ENCODE measurements around the gene ZNF768. TPM values are rescaled to one million over a fixed set of nuclear protein-coding genes. Genes with fewer than 3 reads are reported as not detected.

The ZNF768 gene
- polyA plus RNA-seq, 1 experiment, result 9.8 TPM

DNA sequence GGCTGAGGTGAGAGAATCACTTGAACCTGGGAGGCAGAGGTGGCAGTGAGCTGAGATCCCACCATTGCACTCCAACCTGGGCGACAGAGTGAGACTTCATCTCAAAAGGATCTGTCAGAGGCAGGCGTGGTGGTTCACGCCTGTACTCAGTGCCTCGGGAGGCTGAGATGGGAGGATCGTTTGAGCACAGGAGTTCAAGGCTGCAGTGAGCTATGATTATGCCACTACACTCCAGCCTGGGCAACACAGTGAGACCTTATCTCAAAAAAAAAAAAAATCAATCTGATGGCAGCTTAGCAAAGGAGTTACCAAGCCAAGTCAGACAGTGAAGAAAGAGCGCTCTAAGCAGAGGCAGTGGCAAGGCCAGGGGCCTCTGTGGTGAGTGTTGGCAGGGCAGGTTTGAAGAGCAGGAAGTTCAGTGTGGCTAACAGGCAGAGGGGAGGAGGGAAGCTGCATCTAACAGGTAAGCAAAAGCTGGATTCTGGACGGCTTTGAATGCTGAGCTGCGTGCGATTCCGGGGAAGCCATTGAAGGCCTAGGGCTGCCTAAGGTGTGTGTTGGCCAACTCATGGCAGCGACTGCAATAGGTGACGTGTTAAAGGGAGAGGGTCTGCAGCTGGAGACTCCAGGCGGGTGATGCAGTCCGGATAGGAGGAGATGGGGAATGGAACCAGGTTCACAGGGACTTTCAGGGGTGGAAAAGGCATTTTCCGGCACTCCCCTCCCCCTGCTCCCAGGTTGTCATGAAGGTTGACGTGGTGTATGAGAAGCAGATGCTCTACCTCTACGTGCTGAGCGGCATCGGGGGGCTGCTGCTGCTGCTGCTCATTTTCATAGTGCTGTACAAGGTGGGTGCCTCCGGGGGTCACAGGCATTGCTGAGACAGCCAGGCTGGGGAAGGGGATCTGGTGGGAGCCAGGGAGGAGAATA, 7.0 kb downstream of the ZNF768 start:
- DNase-seq (ENCODE audit: low read depth, low spot score), result no peak
- Histone ChIP-seq H3K27ac (ENCODE audit: low read depth, low read length) (no peak overlapping the region), H3K27me3 (ENCODE audit: control insufficient read depth, insufficient read depth, low read length) (peaks cover 6% of the 10 kb centered on the region), H3K9me3 (ENCODE audit: control insufficient read depth, insufficient read depth, low read length) (no peaks in the 10 kb centered on the region; the same call in 1 of the 2 replicates), H3K4me3 (ENCODE audit: low read depth, low read length) (no peak overlapping the region)
- CTCF ChIA-PET, result no interaction called here
- POLR2A ChIA-PET, result no interaction called here
- TF ChIP-seq, protein P1, sequence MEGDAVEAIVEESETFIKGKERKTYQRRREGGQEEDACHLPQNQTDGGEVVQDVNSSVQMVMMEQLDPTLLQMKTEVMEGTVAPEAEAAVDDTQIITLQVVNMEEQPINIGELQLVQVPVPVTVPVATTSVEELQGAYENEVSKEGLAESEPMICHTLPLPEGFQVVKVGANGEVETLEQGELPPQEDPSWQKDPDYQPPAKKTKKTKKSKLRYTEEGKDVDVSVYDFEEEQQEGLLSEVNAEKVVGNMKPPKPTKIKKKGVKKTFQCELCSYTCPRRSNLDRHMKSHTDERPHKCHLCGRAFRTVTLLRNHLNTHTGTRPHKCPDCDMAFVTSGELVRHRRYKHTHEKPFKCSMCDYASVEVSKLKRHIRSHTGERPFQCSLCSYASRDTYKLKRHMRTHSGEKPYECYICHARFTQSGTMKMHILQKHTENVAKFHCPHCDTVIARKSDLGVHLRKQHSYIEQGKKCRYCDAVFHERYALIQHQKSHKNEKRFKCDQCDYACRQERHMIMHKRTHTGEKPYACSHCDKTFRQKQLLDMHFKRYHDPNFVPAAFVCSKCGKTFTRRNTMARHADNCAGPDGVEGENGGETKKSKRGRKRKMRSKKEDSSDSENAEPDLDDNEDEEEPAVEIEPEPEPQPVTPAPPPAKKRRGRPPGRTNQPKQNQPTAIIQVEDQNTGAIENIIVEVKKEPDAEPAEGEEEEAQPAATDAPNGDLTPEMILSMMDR (IDR thresholded peaks at IDR 0.05; ENCODE audit: low read depth, low read length), result no peak

DNA sequence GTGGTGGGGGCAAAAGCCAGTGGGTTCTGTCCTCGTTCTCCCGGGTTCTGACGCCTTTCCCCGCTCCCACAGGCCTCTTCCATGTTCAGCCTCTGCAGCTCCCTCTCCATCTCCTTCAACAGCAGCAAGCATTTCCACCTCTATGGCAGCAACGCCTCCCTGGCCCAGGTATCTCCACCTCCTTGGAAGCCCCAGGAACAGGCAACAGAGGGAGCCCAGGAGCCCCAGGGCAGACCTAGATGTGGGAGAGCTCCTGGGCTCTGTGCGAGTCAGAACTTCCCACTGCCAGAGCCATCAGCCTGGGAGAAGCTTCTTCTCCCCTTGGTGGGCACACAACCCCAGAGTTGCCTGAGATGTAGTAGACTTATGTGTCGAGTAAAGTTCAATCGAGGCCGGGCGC, 7.8 kb downstream of the ZNF768 start:
- Histone ChIP-seq H3K27me3 (ENCODE audit: control insufficient read depth, insufficient read depth, low read length) (peaks cover 6% of the 10 kb centered on the region), H3K4me3 (ENCODE audit: low read depth, low read length) (no peak overlapping the region), H3K9me3 (ENCODE audit: control insufficient read depth, insufficient read depth, low read length) (no peaks in the 10 kb centered on the region), H3K27ac (ENCODE audit: low read depth, low read length) (no peak overlapping the region)
- CTCF ChIA-PET, result no interaction called here
- TF ChIP-seq, protein P1 (IDR thresholded peaks at IDR 0.05; ENCODE audit: low read depth, low read length), result no peak
- no peak for DNase-seq (ENCODE audit: low read depth, low spot score)
- POLR2A ChIA-PET, result no interaction called here

DNA sequence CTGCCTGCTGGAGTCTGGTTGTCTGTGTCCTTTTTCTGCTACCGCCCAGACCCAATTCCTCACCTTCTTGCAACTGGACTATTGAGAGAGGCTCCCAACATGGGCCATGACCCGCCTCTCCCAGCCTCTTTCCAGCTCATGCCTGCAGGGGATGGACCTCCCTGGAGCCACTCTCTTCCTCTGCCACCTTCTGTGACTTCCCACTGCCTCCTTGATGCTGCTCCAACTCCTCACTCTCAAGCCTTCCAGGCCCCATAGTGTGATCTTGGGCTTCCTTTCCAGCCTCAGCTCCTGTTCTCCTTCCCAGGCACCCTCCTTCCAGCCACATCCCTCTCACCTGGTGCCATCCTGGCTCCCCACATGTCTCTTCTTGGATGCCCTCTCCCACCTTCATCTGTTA, 11.1 kb downstream of the ZNF768 start:
- POLR2A ChIA-PET, result no interaction called here
- H3K27me3 ChIP-seq (ENCODE audit: control insufficient read depth, insufficient read depth, low read length), result peaks cover 13% of the 10 kb centered on the region
- CTCF ChIA-PET, result no interaction called here
- no peak overlapping the region for H3K4me3 ChIP-seq (ENCODE audit: low read depth, low read length)
- H3K9me3 ChIP-seq (ENCODE audit: control insufficient read depth, insufficient read depth, low read length), result no peaks in the 10 kb centered on the region
- no peak overlapping the region for H3K27ac ChIP-seq (ENCODE audit: low read depth, low read length)
- DNase-seq (ENCODE audit: low read depth, low spot score), result no peak
- TF ChIP-seq, protein P1 (IDR thresholded peaks at IDR 0.05; ENCODE audit: low read depth, low read length), result no peak

DNA sequence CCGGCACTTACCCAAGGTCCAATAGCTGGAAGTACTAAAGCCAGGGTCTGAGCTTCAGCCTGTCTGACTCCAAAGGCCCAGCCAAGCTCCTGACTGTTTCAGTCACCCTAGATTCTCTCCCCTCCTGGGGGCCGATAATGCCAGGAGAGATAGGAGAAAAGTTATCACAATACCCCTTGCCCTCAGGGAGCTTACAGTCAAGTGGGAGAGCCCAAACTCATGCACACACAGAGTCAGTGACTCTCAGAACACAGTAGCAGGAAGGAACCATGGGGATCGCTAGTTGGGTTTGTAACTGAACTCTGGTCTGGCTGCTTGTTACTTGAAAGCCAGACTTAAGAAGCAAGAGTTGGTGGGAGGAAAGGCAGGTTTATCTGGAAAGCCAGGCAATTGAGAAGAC, 14.9 kb downstream of the ZNF768 start:
- Histone ChIP-seq H3K27me3 (ENCODE audit: control insufficient read depth, insufficient read depth, low read length) (peaks cover 12% of the 10 kb centered on the region), H3K4me3 (ENCODE audit: low read depth, low read length) (no peak overlapping the region), H3K9me3 (ENCODE audit: control insufficient read depth, insufficient read depth, low read length) (no peaks in the 10 kb centered on the region), H3K27ac (ENCODE audit: low read depth, low read length) (no peak overlapping the region)
- TF ChIP-seq, protein P1 (IDR thresholded peaks at IDR 0.05; ENCODE audit: low read depth, low read length), result no peak
- ChIA-PET POLR2A (no interaction called here), CTCF (interaction anchor here (1.0 kb wide), 1 partner anchor 62 kb away, joined by 3 read pairs; no protein-coding TSS in a partner anchor)
- no peak for DNase-seq (ENCODE audit: low read depth, low spot score)

DNA sequence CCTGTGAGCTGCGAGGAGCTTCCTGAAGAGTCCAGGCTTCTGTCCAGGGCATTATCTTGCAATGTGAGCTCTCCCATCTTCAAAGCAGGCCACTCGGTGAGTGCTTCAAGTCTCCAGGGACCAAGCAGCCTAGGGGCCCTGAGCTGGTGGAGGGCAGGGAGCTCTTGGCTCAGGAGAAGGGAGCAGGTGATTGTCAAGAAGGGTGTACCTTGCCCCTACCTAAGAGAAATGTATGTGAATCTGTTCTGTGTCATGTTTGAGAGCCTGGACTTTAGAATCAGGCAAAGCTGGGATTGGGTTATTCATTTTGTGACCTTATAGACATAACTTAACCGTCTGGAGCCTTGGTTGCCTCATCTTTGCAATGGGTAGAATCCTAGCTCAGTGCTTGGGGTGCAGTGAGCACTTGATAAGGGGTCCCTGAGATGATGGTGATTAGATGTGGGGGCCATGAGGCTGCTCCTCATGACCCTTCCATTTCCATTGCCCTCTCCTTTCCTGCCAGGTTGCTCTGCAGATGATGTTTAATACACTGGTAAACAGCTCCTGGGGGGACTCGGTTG, 15.9 kb downstream of the ZNF768 start:
- TF ChIP-seq, protein P1 (IDR thresholded peaks at IDR 0.05; ENCODE audit: low read depth, low read length), result no peak
- CTCF ChIA-PET, result interaction anchor here (1.0 kb wide), 1 partner anchor 61 kb away, joined by 3 read pairs; no protein-coding TSS in a partner anchor

More for the DNA sequence above, 15.9 kb downstream of the ZNF768 start:
- no peak for DNase-seq (ENCODE audit: low read depth, low spot score)
- no peak overlapping the region for H3K27ac ChIP-seq (ENCODE audit: low read depth, low read length)
- H3K4me3 ChIP-seq (ENCODE audit: low read depth, low read length), result no peak overlapping the region
- peaks cover 11% of the 10 kb centered on the region for H3K27me3 ChIP-seq (ENCODE audit: control insufficient read depth, insufficient read depth, low read length)
- POLR2A ChIA-PET, result no interaction called here
- no peaks in the 10 kb centered on the region for H3K9me3 ChIP-seq (ENCODE audit: control insufficient read depth, insufficient read depth, low read length)

Data from AG04450 (cell line).